ENCODE data around the gene NFKBIL1.

The NFKBIL1 gene

DNA sequence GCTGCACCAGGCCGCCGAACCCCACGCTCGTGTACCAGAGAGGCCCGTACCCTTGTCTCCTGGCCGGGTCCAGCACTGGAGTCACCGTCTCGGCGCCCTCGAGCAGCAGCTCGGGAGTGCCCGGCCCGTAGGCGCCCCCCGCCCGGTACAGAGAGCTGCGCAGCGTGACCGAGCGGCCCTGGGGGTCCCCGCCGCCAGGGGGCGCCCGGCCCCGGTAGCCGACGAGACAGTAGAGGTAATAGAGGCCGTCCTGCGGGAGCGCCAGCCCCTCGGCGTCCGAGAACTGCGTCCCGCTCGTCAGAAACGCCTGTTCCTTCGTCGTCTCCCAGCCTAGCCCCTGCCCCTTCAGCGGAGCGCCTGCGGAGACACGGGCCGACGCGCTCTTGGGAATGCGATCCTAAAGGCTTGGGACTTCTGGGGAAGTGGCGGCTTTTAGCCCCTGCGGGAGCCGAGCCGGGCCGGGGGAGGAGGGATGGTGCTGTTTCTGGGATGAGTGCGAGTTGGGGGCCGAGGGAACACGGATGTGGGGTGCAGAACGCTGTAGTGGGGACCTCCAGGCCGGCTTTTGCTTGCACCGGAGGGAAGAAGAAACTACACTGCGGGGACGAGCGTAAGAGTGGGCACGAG, 33.5 kb downstream of the NFKBIL1 start:
- peak; percentile 88 for DNase-seq (ENCODE audit: low read depth)
- TF ChIP-seq, protein P1, sequence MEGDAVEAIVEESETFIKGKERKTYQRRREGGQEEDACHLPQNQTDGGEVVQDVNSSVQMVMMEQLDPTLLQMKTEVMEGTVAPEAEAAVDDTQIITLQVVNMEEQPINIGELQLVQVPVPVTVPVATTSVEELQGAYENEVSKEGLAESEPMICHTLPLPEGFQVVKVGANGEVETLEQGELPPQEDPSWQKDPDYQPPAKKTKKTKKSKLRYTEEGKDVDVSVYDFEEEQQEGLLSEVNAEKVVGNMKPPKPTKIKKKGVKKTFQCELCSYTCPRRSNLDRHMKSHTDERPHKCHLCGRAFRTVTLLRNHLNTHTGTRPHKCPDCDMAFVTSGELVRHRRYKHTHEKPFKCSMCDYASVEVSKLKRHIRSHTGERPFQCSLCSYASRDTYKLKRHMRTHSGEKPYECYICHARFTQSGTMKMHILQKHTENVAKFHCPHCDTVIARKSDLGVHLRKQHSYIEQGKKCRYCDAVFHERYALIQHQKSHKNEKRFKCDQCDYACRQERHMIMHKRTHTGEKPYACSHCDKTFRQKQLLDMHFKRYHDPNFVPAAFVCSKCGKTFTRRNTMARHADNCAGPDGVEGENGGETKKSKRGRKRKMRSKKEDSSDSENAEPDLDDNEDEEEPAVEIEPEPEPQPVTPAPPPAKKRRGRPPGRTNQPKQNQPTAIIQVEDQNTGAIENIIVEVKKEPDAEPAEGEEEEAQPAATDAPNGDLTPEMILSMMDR (IDR thresholded peaks at IDR 0.05; ENCODE audit: insufficient read depth, low read depth, low read length, missing control alignments): peak; percentile 94
- peak overlapping the region; percentile 84 for H3K4me3 ChIP-seq (ENCODE audit: low read depth, low read length)

DNA sequence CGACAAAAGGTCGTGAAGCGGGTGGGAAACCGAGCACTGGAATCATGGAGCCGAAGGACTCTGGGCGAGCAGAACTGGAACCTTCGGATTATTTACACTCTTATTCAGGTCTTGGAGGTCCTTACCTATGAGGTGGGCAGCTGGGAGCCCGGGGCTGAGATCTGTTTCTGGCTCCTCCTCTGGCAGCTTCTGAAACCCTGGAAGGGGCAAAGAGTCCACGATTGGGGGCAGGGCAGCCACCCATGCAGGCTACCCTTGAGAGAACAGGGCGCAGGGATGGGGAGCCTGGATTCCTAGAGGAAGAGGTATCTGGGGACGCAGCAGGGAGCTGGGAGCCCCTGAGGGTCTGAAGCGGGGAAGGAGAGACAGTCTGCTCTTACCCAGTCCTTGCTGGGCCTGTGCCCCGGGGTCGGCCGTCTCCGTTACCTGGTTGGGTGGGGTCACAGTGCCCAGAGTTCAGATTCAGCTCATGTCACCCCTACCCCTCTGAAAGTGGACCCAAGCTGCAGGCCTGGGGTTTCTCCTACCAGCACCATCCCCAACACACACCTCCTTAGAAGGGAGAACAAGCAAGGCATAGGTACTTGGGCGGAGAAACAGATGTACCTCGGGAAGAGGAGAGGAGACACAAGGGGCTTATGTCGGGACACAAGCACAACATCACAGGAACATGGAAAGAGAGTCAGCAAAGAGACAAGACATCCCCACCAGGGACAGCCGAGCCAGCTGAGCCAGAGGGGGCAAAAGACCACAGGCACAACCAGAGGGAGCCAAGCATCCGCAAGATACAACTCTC, 34.2 kb downstream of the NFKBIL1 start:
- TF ChIP-seq, protein P1 (IDR thresholded peaks at IDR 0.05; ENCODE audit: insufficient read depth, low read depth, low read length, missing control alignments): no peak
- H3K4me3 ChIP-seq (ENCODE audit: low read depth, low read length): peak overlapping the region; percentile 84
- no peak for DNase-seq (ENCODE audit: low read depth)

DNA sequence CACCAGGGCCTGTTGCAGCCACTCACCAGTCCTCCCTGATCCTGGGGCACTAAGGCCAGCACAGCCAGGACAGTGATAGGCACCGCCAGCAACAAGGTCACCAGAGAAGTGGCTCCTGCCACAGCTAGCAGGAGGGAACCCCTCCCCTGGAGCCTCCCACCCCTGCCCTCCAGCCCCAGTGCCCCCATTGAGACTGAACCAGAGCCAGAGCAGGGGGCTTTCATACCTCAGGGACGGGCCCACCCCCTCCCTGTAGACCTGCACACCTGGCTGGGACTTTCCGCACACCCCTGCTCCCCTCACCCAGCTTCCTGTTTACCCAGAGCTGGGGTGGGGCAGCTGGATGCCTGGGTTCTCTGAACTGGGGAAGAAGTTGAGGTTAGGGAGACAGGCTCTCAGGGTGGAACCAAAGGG, 34.8 kb downstream of the NFKBIL1 start, which contains the start of gene LTB:
LTB (minus strand) TSS at position 195 of the 414 bp plus-strand sequence; CDS start at position 188, 7 bp downstream.
- TF ChIP-seq, protein P1 (IDR thresholded peaks at IDR 0.05; ENCODE audit: insufficient read depth, low read depth, low read length, missing control alignments): no peak
- peak; percentile 55 for DNase-seq (ENCODE audit: low read depth)
- H3K4me3 ChIP-seq (ENCODE audit: low read depth, low read length): peak within 1 kb of the TSS; percentile 84

DNA sequence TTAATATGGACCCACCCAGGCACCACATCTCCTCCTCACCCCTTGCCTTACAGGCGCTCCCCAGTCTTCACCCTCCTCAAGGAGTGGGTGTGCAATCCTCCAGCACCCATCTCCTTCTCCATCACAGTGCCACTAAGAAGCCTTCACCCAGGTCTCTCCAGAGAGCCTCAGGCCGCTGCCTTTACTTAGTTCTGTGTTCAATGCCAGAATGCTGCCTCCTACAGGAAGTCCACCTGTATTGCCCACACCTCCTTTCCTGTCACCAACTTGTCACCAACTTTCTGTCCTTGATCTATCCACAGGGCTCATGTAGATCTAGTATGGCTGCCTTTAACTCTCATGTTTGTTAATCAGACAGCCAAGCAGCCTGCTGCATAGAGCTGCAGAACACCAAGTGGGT, 38.1 kb downstream of the NFKBIL1 start:
- DNase-seq (ENCODE audit: low read depth): peak; percentile 83
- H3K4me3 ChIP-seq (ENCODE audit: low read depth, low read length): no peak overlapping the region
- TF ChIP-seq, protein P1 (IDR thresholded peaks at IDR 0.05; ENCODE audit: insufficient read depth, low read depth, low read length, missing control alignments): peak; percentile 62

DNA sequence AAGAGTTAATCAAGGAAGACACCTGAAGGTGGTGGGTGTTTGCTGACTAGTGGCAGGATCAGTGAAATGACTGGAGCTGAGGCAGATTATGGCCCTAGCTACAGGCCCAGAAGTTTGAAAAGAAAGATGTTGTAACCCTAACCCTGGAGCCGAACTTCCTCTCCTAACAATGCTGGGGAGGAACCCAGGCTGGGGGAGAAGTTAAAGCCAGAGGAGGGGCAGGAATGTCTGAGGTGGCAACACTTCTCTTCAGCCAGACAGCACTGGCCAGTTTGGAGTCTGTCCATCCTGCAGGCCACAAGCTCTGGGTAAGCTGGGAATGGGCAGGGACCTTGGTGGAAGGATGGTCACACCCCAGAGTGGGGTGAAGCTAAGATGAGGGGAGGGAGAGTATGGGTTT, 38.6 kb downstream of the NFKBIL1 start, which contains the start of gene LST1:
LST1 (plus strand) TSS at position 270 of the 400 bp plus-strand sequence. CDS start 1,023 bp downstream, outside the sequence.
- DNase-seq (ENCODE audit: low read depth): no peak
- H3K4me3 ChIP-seq (ENCODE audit: low read depth, low read length): peak within 1 kb of the TSS; percentile 52
- TF ChIP-seq, protein P1 (IDR thresholded peaks at IDR 0.05; ENCODE audit: insufficient read depth, low read depth, low read length, missing control alignments): no peak

DNA sequence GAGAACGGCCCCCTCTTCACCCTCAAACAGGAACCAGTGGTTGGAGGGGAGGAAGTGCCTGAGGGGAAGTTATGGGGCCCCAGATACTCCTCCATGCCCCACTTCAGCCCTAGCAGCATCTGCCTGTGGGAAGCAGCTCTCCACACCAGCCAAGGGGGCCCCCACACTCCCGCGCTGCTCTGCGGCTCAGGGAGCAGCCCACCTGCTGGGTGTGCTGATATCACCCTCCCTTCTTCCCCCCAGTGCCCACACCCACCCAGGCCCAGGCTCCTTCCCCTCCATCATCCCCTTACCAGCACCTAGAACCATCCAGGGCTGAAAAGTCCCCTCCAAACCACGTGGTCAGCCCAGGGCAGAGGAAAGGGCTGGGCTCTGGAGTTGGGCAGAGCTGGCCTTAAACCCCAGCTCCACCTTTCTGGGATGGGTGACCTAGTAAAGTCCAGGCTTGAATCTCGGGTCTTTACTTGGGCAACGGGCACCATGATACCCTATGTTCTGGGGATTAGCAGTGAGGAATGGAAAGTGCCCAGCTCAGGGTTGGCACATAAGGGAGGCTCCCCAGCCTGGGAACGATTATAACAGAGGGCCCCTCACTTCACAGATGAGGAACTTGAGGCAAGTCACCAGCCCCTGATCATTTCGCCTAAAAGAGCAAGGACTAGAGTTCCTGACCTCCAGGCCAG, 39.3 kb downstream of the NFKBIL1 start:
- DNase-seq (ENCODE audit: low read depth): peak; percentile 45
- H3K4me3 ChIP-seq (ENCODE audit: low read depth, low read length): peak overlapping the region; percentile 52
- TF ChIP-seq, protein P1 (IDR thresholded peaks at IDR 0.05; ENCODE audit: insufficient read depth, low read depth, low read length, missing control alignments): no peak

All from GM12865 (cell line).